ENCODE results near the gene HOXA2.

Gene HOXA2

DNA sequence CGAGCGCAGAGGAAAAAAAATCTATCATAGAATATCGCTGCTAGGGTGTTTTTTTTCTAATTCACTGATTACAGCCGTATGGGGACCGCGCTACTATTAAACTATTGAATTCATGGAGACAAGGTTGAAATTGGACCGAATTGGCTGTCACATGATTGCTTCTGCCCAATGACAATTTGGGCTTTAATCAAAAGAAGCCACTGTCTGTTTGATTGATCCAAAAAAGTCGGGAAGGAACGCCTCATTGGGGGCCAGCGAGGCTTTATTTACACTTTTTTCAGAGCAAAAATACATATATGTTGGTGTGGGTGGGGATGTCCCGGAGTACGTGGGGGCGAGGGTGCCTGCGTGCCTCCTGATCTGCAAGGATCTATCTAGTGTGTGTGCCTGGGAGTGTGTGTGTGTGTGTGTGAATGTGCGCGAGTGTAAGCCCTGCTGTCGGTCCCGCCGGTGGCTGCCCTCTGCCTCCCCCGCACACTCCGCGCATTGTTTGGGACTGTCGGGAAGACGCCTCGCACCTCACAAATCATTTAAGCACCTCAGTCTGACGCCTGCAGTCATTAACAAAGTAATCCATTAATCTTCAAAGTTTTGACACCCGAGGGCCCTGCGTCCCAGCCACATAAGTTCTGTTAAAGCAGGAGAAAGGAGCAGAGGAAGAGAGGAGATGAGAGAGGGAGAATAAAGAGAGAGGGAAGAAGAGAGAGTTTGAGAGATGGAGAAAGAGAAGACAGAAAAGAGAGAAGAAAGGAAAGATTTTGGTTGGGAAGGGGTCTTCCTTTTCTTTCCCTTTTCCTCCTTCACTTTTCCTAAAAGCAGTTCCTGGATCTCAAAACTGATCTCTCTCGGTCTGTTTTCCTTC is at the start of gene HOXA2:
Gene HOXA2, minus strand, starts transcription at position 103 of the 862 bp plus-strand sequence. CDS start 183 bp downstream, outside the sequence.
- no peak for DNase-seq

DNA sequence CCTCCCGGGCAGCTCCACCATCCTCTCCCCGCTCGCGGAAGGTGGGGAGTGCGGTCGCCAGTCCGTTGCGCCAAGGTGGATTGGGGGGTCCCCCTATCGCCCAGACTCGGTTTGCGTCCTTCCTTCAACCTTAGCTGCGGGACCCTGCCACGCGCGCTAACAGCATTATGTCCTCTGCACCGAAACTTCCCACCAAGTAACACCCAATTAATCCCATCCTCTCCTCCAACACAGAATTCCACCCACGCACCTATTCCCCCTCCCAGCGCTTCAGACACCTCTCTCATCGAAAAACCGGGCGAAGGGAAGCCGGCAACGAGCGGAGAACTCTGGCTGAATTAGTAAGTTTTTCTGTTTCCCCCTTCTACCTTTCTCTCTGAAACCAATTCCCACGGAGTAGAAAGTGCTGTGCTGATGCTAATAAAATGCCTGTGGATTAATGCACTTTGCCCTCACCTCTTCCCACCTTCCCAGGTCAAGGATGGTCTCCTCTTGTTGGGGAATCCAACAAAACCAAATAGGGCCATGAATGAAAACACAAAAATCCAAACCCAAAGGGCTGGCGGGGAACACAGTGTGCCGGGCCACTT is 49.0 kb upstream of the HOXA2 start:
- DNase-seq = no peak

GRCh38 chr7:27150568-27151340 is 48.3 kb upstream of the HOXA2 start:
- peak; percentile 66 for DNase-seq

DNA sequence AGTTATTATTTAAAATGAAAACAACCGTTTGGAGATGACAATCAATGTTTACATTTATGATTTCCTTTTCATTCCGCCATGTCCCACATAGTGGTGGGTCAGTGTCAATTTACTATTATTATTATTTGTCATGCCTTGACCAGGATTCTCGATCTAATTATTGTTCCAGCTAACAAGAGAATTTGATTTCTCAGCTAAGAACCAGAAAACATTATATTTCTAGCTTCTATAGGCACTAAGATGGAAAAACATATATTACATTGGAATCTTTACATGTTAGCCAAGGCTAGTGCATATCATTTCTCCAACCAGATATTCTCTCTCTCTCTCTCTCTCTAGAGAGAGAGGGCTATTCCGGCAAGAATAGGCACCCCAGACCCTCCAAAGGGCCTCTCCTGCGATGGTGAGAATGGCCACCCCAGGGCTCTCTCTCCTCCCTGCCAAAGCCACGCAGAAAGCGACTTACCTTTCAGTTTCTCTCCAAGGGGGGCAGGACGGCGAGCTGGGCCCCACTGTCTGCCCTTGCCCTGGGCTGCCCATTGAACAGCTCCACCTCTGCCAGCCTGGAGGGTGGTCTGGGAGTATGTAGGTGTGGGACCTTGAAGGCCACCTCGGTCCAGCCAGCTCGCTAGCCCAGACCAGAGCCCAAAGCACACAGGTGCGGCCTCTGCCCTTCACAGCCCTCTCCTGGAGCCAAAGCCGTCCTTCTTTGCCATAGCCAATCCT is 47.5 kb upstream of the HOXA2 start:
- no peak for DNase-seq

DNA sequence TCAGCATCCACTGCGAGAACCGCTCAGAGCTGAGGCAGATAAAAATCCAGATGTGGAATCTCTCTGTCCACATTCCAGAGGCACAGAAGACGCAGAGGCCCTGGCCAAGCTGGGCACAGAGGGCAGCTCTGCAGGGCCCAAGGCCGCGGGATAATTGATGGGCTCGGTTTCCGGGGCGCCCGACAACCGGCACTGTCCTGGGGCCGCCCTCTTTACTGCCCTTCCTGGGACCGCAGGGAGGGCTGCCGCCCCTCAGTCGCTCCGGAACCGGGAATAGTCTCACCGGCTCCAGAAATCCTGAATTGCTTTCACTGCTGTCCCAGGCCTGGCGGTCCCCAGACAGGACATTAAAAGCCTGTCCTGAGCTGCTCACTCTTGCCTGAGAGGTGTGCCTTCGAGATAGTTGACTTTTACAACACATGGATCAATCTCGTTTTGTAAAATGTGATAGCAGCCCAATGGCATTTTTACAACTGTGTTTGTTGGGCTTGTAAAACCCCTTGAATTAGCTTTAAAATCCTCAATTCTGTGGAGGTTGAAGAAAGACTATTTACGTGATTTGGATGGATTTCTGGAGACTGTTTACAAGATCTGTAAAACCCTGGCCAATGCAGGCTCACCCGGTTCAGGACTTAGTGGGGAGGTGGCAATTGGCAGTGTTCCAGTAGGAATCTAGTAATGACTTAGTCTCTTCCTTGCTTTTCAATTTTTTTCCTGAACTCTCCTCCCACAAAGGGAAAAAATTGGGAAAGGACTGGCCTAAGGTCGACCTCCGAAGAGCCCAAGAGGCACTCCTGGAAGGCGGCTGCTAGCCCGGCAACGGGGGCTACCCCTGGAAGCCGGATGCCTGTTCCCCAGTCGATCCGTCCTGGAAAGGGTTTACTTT is 46.5 kb upstream of the HOXA2 start:
- no peak for DNase-seq

GRCh38 chr7:27148031-27148755 is 45.7 kb upstream of the HOXA2 start:
- DNase-seq = no peak

- no peak for DNase-seq
Observed at GRCh38 chr7:27147199-27148030, 44.9 kb upstream of the HOXA2 start, which contains the start of gene HOXA6. TSS of gene HOXA6 (minus strand) at chr7:27147774. CDS start at chr7:27147749, 25 bp downstream.

GRCh38 chr7:27146491-27147198 is 44.2 kb upstream of the HOXA2 start:
- DNase-seq = no peak

- no peak for DNase-seq
Observed at GRCh38 chr7:27145914-27146412, 43.5 kb upstream of the HOXA2 start.

- no peak for DNase-seq
Observed at GRCh38 chr7:27145165-27145913, 42.9 kb upstream of the HOXA2 start.

- no peak for DNase-seq
Observed at GRCh38 chr7:27144781-27145164, 42.3 kb upstream of the HOXA2 start.

DNA sequence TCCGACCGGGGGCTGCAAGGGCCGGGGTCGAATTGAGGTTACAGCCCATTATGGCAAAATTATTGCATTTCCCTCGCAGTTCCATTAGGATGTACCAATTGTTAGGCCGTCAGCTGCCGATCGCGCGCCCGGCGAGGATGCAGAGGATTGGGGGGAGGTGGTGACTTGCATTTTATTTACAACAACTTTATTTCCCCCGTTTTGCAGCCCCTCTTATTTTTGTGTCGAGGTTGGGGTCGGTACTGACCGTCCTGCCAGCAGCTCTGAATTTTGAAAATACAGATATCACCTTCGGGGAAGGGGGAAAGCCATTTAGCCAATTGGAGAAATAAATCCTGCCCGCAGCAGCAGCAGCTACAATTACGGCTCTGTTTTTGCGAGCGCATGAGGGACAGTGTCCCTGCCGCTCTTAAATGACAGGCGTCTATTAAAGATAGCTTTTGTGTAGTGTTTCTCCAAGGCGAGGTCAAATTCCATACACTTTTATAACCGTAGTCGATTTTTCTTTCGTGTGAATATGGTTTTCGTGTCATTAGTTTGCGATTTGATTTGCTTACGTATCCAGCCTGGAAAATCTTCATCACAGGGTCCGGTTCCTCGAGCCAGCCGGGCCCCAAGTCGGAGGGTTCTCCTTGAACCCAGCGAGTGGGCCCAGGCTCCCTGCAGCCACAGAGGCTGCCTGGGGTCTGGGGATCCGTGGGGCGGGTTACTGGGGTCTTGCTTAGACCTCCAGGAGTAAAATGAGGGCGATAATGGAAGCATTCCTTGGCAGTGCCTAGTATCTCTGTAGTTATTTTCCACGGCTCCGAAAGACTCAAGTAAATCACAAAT is 41.7 kb upstream of the HOXA2 start:
- DNase-seq = no peak

- DNase-seq = peak; percentile 63
Observed at GRCh38 chr7:27143023-27143949, 40.8 kb upstream of the HOXA2 start, which contains the start of gene HOXA5. TSS of gene HOXA5 (minus strand) at chr7:27143681. CDS start at chr7:27143607, 74 bp downstream.

DNA sequence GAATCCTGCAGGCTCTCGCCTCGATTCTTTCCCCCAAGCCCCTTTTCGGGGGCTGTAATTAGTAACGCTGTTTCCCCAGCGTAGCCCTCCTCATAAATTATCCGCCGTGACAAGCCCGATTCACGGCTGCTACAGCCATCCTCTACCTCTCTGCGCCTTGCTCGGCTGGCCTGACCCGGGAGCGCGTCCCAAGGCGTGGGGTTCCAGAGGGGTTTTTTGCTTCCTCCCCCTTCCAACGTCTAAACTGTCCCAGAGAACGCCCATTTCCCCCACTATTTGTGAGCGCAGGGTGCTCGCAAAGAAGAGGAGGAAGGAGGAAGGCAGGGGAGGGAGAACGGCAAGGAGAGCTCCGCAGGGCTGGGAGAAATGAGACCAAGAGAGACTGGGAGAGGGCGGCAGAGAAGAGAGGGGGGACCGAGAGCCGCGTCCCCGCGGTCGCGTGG is 40.1 kb upstream of the HOXA2 start:
- no peak for DNase-seq

- no peak for DNase-seq
Observed at GRCh38 chr7:27141923-27142579, 39.6 kb upstream of the HOXA2 start.
